A204.1 (cell line): ENCODE results near the gene HS3ST2.
"Not testable (repeated sequence)": the region's sequence is repeated elsewhere in the genome, so short reads cannot be mapped to it uniquely, and the experiment has no call there.

Experiments used
- FAIRE-seq: peaks from 2 replicates; lab custom pipeline; 2012; peaks lifted over from hg19 to GRCh38; lab: Jason Lieb, UNC

HS3ST2 gene

DNA sequence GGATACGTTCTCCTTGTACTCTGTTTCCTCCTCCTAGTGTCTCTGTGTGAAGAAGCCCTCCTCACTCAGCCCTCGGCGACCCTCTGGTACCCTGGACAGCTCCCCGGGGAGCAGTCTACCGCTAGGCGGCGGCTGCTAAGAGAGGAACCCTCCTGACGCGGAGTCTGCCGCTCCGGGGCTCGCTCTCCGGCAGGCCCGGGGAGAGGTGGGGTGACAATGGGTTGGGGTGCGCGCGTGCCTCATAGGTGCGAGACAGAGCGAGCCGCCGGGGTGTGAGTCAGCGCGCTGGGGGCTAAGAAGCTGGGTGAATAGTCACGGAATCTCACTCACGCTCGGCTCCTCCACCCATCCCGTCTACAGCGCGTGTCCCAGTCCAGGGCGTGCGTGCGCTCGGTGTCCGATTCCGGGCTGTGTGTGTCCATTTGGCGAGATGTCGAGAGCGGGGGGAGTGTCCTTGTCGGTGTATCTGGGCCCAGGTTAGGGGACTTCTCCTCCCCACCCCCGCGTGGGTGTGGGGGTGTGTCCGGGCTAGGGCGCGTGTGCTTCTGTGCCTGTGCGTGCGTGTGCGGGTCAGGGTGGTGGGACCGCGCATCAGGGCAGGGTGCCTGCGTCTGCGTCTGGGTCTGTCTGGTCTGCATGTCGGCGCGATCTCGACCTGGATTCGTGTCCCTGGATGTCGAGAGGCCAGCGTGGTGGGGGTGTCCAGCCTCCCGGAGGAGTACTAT lies 577 bp upstream of the HS3ST2 start:
- FAIRE-seq = no peak

DNA sequence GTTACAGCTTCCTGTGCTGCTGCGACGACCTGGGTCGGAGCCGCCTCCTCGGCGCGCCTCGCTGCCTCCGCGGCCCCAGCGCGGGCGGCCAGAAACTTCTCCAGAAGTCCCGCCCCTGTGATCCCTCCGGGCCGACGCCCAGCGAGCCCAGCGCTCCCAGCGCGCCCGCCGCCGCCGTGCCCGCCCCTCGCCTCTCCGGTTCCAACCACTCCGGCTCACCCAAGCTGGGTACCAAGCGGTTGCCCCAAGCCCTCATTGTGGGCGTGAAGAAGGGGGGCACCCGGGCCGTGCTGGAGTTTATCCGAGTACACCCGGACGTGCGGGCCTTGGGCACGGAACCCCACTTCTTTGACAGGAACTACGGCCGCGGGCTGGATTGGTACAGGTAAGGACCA lies 746 bp downstream of the HS3ST2 start:
- no peak for FAIRE-seq

DNA sequence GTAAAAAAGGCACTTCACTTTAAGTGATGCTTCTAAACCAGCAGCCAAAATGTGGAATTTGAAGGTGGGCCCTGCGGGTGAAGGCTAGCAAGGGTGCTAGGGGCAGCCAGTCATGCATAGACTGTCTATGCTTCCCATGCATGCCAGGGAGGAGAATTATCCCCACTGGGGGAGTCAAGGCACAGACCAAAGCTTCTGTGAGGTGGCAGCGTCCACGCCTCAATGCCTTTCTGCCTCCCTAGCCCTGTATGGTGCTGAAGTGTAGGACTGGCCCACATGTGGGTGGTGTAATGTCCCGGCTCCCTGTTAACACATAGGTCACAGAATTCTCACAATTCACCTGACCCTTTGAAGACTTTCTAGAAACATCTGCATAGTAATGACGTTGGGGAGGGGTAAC lies 1.9 kb downstream of the HS3ST2 start:
- FAIRE-seq = no peak

DNA sequence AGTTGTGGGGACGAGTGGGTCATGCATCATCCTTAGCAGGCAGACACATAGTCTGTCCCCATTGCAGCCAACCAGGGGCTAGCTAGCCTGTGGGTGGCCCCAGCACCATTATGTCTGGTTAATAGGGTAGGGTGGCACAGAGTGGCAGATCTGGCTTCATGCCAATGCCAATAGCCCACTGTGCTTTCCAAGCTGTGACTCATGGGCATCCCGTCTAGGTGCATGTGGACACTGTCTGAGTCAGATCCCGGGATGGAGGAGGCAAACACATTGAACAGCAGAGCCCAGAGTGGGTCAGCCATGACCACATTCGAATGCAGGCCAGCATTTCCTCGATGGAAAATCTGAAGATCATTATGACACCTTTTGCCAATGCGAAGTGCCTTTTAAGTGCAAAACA lies 2.5 kb downstream of the HS3ST2 start:
- no peak for FAIRE-seq

DNA sequence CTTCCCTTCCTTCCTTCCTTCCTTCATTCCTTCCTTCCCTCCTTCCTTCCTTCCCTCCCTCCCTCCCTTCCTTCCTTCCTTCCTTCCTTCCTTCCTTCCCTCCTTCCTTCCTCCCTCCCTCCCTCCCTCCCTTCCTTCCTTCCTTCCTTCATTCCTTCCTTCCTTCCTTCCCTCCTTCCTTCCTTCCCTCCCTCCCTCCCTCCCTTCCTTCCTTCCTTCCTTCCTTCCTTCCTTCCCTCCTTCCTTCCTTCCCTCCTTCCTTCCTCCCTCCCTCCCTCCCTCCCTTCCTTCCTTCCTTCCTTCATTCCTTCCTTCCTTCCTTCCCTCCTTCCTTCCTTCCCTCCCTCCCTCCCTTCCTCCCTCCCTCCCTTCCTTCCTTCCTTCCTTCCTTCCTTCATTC lies 4.8 kb downstream of the HS3ST2 start:
- FAIRE-seq = not testable (repeated sequence)

DNA sequence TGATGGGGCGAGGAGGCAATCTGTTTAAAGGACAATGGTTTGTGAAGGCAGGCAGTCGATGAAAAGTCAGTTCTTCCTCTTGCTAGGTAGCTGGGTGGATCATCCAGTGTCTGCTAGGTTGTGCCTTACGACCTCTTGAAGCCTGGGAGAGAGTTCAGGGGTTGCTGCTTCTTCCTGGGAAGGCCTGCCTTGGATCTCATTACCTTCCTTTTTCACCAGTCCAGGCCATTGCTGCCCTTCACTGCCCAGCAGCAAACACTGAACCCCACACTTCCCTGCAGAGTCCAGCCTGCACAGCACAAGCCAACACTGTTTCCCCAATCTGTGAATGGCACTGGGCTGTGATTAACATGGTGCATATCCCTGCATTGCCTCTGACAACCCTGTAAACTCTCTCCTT lies 24.7 kb downstream of the HS3ST2 start:
- no peak for FAIRE-seq

DNA sequence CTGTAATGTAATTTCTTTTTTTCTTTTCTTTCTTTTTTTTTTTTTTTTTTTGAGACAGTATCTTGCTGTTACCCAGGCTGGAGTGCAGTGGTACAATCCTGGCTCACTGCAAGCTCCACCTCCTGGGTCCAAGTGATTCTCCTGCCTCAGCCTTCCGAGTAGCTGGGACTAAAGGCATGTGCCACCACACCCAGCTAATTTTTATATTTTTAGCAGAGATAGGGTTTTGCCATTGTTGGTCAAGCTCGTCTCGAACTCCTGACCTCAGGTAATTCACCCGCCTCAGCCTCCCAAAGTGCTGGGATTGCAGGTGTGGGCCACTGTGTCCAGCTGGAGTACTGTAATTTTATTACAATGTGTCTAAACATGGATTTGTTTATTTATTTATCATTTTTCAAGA lies 28.1 kb downstream of the HS3ST2 start:
- not testable (repeated sequence) for FAIRE-seq

DNA sequence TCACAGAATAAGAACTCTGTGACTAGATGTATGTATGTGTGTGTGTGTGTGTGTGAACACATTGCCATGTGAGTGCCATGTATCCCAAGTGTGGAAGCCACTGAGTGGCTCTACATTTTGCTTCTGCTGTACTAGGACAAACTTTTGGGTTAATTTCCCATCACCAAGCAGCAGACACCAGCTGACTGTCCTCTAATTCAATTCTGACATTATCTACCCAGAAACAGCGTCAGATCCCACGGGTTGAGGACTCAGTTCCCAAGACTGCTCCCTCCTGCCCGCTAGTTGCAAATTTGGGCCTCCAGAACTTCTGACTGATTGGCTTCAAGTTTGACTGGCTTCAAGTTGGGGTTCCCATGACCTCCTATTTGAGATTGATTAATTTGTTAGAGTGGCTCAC lies 29.2 kb downstream of the HS3ST2 start:
- FAIRE-seq = no peak

DNA sequence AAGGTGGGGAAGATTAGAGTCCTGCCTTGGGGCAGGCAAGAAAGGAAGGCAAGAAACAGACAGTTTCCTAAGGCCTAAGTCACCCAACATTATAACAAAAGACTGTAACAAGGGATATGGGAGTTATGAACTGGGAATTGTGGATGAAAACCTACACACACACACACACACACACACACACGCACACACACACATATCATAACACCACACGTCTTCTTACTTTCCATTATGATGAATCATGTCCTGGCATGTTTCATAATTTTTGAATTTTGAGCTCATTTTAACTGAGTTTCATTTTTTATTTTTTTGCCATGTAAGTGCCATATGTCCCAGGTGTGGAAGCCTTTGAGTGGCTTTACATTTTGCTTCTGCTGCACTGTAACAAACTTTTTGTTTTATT lies 29.9 kb downstream of the HS3ST2 start:
- FAIRE-seq = no peak

DNA sequence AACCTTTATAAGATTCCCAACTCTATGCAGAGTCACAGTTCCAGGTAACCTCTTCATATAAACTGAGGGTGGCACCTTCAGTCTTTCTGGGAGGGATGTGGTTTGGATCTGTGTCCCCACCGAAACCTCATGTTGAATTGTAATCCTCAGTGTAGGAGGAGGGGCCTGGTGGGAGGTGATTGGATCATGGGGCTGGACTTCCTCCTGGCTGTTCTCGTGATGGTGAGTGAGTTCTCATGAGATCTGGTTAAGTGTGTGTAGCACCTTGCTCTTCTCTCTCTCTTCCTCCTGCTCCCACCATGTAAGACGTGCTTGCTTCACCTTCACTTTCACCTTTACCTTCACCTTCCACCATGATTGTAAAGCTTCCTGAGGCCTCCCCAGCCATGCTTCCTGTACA lies 30.5 kb downstream of the HS3ST2 start:
- FAIRE-seq = no peak

DNA sequence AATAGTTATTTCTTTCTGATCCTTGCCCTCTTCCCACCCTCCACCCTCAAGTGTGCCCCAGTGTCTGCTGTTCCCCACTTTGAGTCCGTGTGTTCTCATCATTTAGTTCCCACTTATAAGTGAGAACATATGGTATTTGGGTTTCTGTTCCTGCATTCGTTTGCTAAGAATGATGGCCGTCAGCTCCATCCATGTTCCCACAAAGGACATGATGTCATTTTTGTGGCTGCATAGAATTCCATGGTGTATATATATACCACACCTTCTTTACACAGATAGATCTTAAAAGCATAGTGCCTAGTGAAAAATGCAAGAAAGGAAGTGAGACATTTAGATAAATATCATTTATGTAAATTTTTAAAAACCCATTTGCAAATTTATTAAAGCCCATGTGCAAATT lies 33.1 kb downstream of the HS3ST2 start:
- no peak for FAIRE-seq

DNA sequence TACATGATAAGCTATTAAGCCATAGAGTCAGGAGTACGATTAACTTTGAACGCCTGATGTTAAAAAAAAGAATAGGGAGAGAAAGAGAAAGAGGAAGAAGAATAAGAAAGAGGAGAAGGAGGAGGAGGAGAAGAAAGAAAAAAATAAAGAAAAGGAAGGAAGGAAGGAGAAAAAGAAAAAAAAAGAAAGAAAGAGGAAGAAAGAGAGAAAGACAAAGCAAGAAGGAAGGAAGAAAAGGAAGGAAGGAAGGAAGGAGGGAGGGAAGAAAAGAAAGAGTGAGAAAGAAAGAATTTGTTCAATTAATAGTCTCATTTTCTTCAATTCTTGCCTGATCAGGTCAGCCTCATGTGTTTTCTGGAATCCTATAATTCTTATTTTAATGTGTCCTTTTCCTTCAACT lies 33.7 kb downstream of the HS3ST2 start:
- FAIRE-seq = no peak

DNA sequence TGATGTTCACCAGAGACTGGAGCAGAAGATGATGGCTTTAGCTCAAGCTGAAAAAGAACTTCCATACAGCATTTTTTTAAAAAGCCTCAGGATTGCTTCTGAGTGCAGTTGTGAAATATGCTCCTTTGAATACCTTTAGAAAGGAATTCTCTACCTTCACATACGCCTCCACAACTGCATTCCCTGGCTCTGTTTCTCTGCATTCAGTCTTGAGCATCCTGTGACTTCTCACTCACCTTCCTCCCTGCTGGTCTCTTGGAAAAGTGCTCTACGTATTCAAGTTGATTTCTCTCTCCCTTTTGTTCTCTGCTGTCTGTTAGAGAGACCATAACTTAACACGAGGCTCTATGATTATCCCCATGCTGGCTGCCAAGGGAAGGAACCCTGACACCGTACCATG lies 34.5 kb downstream of the HS3ST2 start:
- no peak for FAIRE-seq

DNA sequence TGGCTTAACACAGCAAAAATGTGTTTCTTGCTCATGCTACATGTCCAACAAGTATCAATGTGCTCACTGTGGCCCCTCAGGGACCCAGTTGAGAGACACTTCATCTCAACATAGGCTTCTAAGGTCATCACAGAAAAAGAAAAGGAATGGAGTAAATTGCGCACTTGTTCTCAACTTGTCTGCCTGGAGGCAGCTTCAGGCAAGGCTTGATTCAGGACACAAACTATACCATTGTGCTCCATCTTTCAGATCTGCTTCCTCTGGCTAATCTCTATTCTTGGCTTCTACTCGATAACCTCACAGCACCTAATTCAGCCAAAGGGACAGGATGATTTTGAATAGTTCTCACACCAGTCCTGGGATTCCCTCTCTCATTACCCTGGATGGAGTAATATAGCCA lies 35.6 kb downstream of the HS3ST2 start:
- FAIRE-seq = no peak

DNA sequence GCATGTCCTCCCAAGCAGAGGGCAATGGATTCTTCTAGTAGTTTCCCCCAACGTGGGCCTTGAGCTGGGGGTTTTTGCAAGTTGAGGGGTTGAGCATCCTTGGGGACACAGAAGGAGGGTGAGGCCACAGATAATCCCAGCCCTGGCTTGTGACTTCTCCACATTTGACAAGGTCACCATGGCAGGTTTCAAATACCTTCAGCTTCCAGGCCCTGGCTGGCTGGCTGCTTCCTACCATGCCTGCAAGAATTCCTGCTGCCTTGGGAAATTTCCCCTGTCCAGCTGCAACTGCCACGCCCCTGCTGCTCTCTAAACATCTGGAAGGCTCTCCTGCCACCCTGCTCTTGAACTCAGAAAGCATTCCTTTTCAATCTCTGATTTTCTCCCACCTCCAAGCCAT lies 41.3 kb downstream of the HS3ST2 start:
- no peak for FAIRE-seq

DNA sequence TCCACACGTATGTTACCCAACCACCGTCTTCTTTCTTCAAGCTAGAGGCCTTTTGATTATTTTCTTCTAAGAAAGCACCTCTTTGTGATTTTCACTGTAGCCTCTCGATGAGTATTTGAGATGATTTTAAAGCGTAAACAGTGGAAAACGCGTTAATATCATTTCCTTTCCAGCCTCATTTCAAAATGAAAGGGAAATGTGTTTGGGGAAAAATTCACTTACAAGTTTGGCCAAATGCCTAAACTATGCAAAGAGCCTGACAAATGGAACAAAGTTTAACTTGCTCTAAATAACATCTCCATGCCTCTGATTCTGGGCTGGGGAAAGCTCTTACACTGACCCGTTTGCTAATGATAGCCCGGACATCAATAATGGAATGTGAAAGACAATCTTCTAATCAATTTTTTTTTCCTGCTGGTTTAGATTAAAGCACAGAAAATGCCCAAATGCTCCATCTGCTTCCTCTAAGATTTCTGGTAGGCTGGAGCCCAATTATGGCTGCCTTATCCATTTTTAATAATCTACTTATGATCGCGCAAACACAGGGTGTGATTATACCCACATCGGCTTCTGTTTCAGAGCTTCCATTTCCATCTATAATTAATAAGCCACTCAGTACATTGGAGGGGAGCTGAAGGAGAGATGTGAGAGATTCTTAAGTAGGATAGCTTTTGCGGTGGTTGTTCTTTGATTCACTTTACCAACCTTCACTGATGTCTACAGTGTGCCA lies 43.5 kb downstream of the HS3ST2 start:
- FAIRE-seq = no peak

DNA sequence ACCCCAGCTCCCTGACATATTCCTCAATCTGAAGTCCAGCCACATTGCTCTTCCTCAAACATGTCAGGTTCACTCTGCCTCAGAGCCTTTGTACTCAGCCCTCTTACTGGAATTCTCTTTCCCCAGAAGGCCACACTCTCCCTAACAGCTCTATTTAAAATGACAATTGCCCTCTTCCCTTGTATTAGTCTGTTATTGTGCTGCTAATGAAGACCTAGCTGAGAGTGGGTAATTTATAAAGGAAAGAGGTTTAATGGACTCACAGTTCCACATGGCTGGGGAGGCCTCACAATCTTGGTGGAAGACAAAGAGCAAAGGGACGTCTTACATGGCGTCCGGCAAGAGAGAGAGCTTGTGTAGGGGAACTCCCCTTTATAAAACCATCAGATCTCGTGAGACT lies 46.0 kb downstream of the HS3ST2 start:
- no peak for FAIRE-seq

DNA sequence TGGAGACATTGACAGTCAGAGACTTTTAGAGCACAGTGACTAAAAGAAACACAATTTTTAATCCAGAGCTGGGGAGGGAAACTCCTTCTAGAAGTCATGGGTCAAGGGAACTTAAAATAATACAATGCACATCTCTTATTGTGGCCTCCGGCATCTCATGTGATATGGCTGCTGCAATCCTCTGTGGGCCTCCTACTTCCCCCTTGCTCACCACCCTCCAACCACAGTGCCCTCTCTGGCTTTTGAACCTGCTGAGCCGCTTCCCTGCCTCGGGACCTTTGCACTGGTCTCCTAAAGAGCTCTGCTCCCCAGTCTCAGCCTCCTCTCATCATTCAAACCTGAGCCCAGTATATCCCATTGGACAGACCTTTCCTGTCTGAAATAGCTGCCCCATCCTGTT lies 47.6 kb downstream of the HS3ST2 start:
- no peak for FAIRE-seq

DNA sequence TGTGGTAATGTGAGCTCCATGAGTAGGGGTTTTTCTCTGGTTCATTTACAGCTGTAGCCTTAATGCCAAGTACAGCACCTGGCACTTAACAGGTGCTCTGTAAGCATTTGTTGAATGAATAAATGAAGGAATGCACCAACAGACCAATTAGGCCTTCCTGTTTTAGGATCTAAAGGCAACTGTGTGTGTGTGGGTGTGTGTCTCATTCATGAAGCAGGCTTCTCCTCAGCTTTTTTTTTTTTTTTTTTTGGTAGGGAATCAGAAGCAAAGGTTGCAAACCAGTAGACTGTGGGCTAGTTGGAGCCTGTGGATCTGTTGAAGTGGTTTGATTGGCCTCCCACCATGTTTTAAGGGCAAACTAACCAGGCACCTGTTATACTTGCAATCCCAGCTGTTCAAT lies 48.1 kb downstream of the HS3ST2 start:
- no peak for FAIRE-seq

DNA sequence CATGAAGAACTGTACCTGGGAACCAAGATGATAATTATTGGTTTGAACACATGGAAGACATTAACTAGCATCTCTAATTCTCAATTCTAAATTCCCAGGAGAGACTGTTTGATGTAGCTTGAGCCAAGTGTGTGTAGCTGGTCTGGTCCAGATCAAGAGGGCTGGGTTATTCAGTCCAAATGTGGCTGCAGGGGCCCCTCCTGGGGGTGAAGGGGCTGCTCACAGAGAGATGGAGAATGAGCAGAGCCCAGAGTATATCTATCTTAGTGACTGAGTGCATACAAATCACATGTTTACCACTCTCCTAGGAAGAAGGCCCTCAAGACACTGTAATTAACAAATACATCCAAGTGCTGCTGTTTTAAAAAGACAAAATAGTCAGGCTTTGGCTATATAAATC lies 50.4 kb downstream of the HS3ST2 start:
- no peak for FAIRE-seq

DNA sequence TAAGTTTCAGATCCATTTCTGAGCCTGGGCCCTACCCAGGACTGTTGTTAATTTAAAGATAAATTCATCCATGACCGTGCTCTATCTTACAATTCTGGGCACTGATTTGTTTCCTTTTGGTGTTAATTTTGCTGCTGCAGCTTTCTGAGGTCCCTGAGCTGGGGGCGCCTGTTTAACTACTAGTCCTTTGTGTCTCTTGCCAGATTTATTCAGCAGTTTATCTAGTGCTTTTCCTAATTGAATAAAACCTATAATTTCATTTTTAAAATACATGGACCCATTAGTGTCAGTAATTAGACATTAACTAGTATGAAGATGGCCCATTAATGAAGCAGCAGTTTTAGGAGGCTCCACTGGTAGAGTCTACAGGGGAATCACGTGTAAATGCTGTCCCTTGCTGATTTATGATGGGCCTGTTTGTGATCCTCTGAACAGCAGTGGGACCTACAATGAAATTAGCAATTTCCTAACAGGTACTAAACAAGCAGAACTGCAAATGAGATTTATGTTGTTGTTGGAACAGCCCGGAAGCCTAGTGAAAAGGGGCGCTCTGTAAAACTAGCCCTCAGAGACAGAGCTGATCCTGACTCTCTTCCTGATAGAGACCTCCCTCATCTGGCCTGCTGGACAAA lies 54.7 kb downstream of the HS3ST2 start:
- no peak for FAIRE-seq

DNA sequence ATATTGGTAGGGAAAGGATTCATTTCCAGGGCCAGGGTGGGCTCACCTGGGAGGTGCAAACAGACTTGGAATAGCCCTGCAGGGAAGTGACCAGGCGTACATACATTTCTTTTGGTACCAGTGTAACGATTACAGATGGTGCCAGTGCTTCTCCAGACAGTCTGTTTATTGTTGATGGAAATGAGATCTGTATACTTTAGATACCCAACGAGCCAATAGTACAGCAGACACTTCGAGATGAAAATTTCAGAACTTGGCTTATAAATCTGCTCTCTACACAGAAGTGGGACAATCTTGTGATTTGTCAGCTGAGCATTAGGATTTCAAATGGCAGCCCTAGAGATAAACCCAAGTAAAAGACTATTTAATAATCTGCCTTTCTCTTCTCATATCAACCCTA lies 57.9 kb downstream of the HS3ST2 start:
- no peak for FAIRE-seq

DNA sequence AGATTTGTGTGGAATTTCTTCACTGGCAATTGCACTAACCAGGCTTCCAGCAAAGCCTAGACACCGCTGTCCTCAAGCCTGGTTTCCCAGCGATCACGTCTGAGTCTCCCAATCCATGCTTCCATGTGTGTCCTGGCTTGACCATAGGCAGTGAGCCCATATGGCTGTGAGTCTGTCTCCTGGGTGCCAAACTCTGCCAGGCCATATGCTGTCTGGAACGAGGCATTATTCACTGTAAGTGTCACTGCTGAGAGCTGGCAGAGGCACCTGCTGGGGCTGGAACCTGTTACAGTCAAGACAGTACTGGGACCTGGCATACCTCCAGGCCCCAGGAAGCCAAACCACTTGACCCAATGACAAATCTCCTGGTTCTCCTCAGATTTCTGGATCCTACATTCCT lies 60.4 kb downstream of the HS3ST2 start:
- no peak for FAIRE-seq

DNA sequence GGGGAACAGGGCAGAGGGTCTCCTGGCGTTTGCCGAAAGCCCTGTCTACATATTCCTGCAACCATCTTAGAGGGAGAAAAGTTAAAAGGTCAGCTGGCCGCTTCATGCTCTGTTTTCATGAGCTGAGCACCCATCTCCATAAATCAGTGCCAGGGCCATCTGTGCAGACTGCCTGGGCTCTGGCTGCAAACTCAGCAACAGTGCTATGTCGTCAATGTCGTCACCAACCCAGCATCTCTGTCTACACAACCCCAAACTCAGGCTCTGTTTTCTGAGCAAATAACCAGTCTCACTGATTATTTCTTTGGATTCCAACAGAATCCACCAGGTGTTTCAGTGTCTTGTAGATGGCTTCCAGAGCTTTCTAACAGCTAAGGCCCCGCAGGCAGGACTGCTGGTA lies 65.0 kb downstream of the HS3ST2 start:
- no peak for FAIRE-seq
